Spinal cord (tissue), 10 donors: ENCODE data around the gene ZNF467. TPM values are rescaled to one million over a fixed set of nuclear protein-coding genes. Genes with fewer than 3 reads are reported as not detected.

ENCODE experiments used
- DNase-seq, 6 donors: peaks; one replicate each; pipeline versions ENCODE4 v3.0.0 to v3.0.0-alpha.2; 2013 to 2015; ENCODE audit warnings: low spot score in 6 of 6, low read depth in 4 of 6
- H3K27ac ChIP-seq: one replicate; pipeline ENCODE4 v1.5.1; 2013; ENCODE audit warnings: low read depth, low read length, control low read depth
- H3K27me3 ChIP-seq: one replicate; pipeline ENCODE4 v1.6.1; 2013; ENCODE audit warnings: low read length; ENCODE audit not compliant: control insufficient read depth, insufficient read depth
- H3K36me3 ChIP-seq: one replicate; pipeline ENCODE4 v1.6.1; 2013; ENCODE audit warnings: low read length; ENCODE audit not compliant: control insufficient read depth, insufficient read depth
- H3K4me1 ChIP-seq: one replicate; pipeline ENCODE4 v1.6.1; 2013; ENCODE audit warnings: low read length; ENCODE audit not compliant: control insufficient read depth, insufficient read depth
- H3K4me3 ChIP-seq: one replicate; pipeline ENCODE4 v1.5.1; 2013; ENCODE audit warnings: low read depth, low read length, control low read depth
- H3K9me3 ChIP-seq: one replicate; pipeline ENCODE4 v1.6.1; 2013; ENCODE audit warnings: low read length; ENCODE audit not compliant: control insufficient read depth, insufficient read depth
- WGBS: methylation state at CpG from one replicate; pipeline ENCODE4 v1.1.5; 2013; ENCODE audit warnings: missing lambda C conversion rate; ENCODE audit not compliant: insufficient coverage; 5-methylcytosine and 5-hydroxymethylcytosine counted together
- long read RNA-seq, 4 donors: transcript quantifications; one replicate each; lab custom pipeline, GENCODE V29; 2026
- polyA plus RNA-seq, 2 donors: library from polyadenylated mRNA; unstranded; fragments of 120-200 nt; gene quantifications; one replicate each; pipeline ENCODE4 v1.2.1, GENCODE V29; 2013; ENCODE audit not compliant: insufficient read length in 2 of 2
- total RNA-seq, 2 donors: library from RNA; depleted of rRNA in 1 of 2; stranded (reverse); fragments of 120-200 nt in 1 of 2; fragments of >200 nt in 1 of 2; gene quantifications; one replicate each; pipeline versions ENCODE4 v1.2.3 to v1.2.4, GENCODE V29; 2013 to 2014
- donor health status: healthy.

Gene ZNF467
- 1 to 10 TPM; 2.8 to 4.1 TPM for total RNA-seq
- 10 to 100 TPM; 11.6 to 17.5 TPM for polyA plus RNA-seq
- long read RNA-seq, donor 1, partial matches to known transcripts, result 0 of 3 reads
- long read RNA-seq, donor 1, other reads (novel, unspliced or antisense), result 0 of 3 reads
- long read RNA-seq, donor 2, partial matches to known transcripts, result 0 of 2 reads
- long read RNA-seq, donor 2, other reads (novel, unspliced or antisense), result 0 of 2 reads
- long read RNA-seq, donor 3, partial matches to known transcripts, result 0 of 1 reads
- long read RNA-seq, donor 3, other reads (novel, unspliced or antisense), result 0 of 1 reads
- long read RNA-seq, donor 4, transcript ZNF467-201 (5 exons, 2,553 nt), result major isoform, 6 of 8 reads
- long read RNA-seq, donor 4, partial matches to known transcripts, result 0 of 8 reads
- long read RNA-seq, donor 4, other reads (novel, unspliced or antisense), result 0 of 8 reads

GRCh38 chr7:149773446-149774236 is at the start of gene ZNF467:
Gene ZNF467 (minus strand): TSS chr7:149773588. CDS start chr7:149771032, 2,556 bp downstream.
- peaks cover 56% of the 10 kb centered on the region for H3K4me1 ChIP-seq
- peak in 2 of 6 donors; percentile 47 to 66 for DNase-seq
- WGBS, result 2% methylated on average over 50 of the region's 57 CpGs
- H3K27me3 ChIP-seq, result peaks cover 2% of the 10 kb centered on the region
- peak within 1 kb of the TSS; percentile 57 for H3K27ac ChIP-seq
- no peaks in the 10 kb centered on the region for H3K9me3 ChIP-seq
- H3K36me3 ChIP-seq, result peaks cover 12% of the 10 kb centered on the region
- H3K4me3 ChIP-seq, result peak within 1 kb of the TSS; percentile 64

GRCh38 chr7:149822353-149822943 is 49.1 kb upstream of the ZNF467 start:
- no peaks in the 10 kb centered on the region for H3K27me3 ChIP-seq
- no peak overlapping the region for H3K27ac ChIP-seq
- H3K9me3 ChIP-seq, result no peaks in the 10 kb centered on the region
- H3K4me1 ChIP-seq, result peaks cover 4% of the 10 kb centered on the region
- DNase-seq, result no peak
- WGBS, result 65% methylated on average over 20 of the region's 22 CpGs
- no peak overlapping the region for H3K4me3 ChIP-seq
- H3K36me3 ChIP-seq, result peaks cover 47% of the 10 kb centered on the region

GRCh38 chr7:149821191-149822148 is 48.1 kb upstream of the ZNF467 start:
- Histone ChIP-seq H3K4me1 (peaks cover 4% of the 10 kb centered on the region), H3K4me3 (no peak overlapping the region)

GRCh38 chr7:149820622-149821190 is 47.3 kb upstream of the ZNF467 start:
- peaks cover 4% of the 10 kb centered on the region for H3K4me1 ChIP-seq
- DNase-seq, result no peak
- no peaks in the 10 kb centered on the region for H3K9me3 ChIP-seq
- H3K4me3 ChIP-seq, result no peak overlapping the region
- H3K27me3 ChIP-seq, result no peaks in the 10 kb centered on the region
- H3K36me3 ChIP-seq, result peaks cover 42% of the 10 kb centered on the region
- 79% methylated on average over 17 of the region's 17 CpGs for WGBS
- H3K27ac ChIP-seq, result no peak overlapping the region

More at GRCh38 chr7:149821191-149822148, 48.1 kb upstream of the ZNF467 start:
- 83% methylated on average over 27 of the region's 30 CpGs for WGBS
- H3K36me3 ChIP-seq, result peaks cover 49% of the 10 kb centered on the region
- H3K27ac ChIP-seq, result no peak overlapping the region
- no peak for DNase-seq
- no peaks in the 10 kb centered on the region for H3K9me3 ChIP-seq
- no peaks in the 10 kb centered on the region for H3K27me3 ChIP-seq

- DNase-seq, result no peak
- no peaks in the 10 kb centered on the region for H3K27me3 ChIP-seq
- peaks cover 4% of the 10 kb centered on the region for H3K4me1 ChIP-seq
- no peaks in the 10 kb centered on the region for H3K9me3 ChIP-seq
- no peak overlapping the region for H3K4me3 ChIP-seq
- WGBS, result 69% methylated on average over 5 of the region's 7 CpGs
- no peak overlapping the region for H3K27ac ChIP-seq
- H3K36me3 ChIP-seq, result peaks cover 35% of the 10 kb centered on the region
Observed at GRCh38 chr7:149819961-149820340, 46.6 kb upstream of the ZNF467 start.

- Histone ChIP-seq H3K4me3 (no peak overlapping the region), H3K27ac (no peak overlapping the region), H3K4me1 (peaks cover 4% of the 10 kb centered on the region), H3K27me3 (no peaks in the 10 kb centered on the region), H3K36me3 (peaks cover 29% of the 10 kb centered on the region), H3K9me3 (no peaks in the 10 kb centered on the region)
- DNase-seq, result no peak
- WGBS, result 88% methylated on average over 27 of the region's 28 CpGs
Observed at GRCh38 chr7:149819141-149819960, 46.0 kb upstream of the ZNF467 start.

- H3K4me1 ChIP-seq, result peaks cover 4% of the 10 kb centered on the region
- WGBS, result 85% methylated on average over 9 of the region's 9 CpGs
- no peaks in the 10 kb centered on the region for H3K9me3 ChIP-seq
- H3K36me3 ChIP-seq, result peaks cover 25% of the 10 kb centered on the region
- H3K27ac ChIP-seq, result no peak overlapping the region
- no peak overlapping the region for H3K4me3 ChIP-seq
- DNase-seq, result no peak
- H3K27me3 ChIP-seq, result no peaks in the 10 kb centered on the region
Observed at GRCh38 chr7:149818536-149818840, 45.1 kb upstream of the ZNF467 start.

GRCh38 chr7:149817836-149818535 is 44.6 kb upstream of the ZNF467 start:
- peaks cover 21% of the 10 kb centered on the region for H3K36me3 ChIP-seq
- H3K27me3 ChIP-seq, result no peaks in the 10 kb centered on the region
- DNase-seq, result no peak
- 90% methylated on average over 22 of the region's 23 CpGs for WGBS
- H3K9me3 ChIP-seq, result no peaks in the 10 kb centered on the region
- H3K4me3 ChIP-seq, result no peak overlapping the region
- peaks cover 4% of the 10 kb centered on the region for H3K4me1 ChIP-seq
- H3K27ac ChIP-seq, result no peak overlapping the region
